Measurements from ENCODE around the gene OR52E6.

Gene OR52E6

GRCh38 chr11:5796541-5796940, 45.2 kb downstream of the OR52E6 start:
- no peak for DNase-seq (ENCODE audit: low read depth)

GRCh38 chr11:5791165-5791564, 50.5 kb downstream of the OR52E6 start, which contains the start of gene OR52N1:
Gene OR52N1, minus strand, starts transcription at chr11:5791265. Its CDS starts 2,449 bp downstream, at chr11:5788816.
- DNase-seq (ENCODE audit: low read depth): no peak

All from activated T-helper 9 cell treated with anti-CD3 and anti-CD28 coated beads, Interleukin-2, amount 50 U/mL, for 16 hours (primary cell).